K562 (cell line): Measurements from ENCODE around the gene WASF2. TPM values are rescaled to one million over a fixed set of nuclear protein-coding genes. Genes with fewer than 3 reads are reported as not detected.
A peak's percentile ranks its signal among the peaks of the same experiment; 100 is the strongest.

Experiments used
- ARHGAP35 ChIP-seq: fragments of 450-650 bp; IDR thresholded peaks from 2 replicates; pipeline ENCODE4 v1.6.1; 2018; ENCODE audit not compliant: partially characterized antibody
- CCNT2 ChIP-seq: IDR thresholded peaks from 2 replicates; pipeline ENCODE4 v1.6.1; 2011; ENCODE audit warnings: borderline replicate concordance, low read depth, mild to moderate bottlenecking, moderate library complexity, mixed read lengths, low read length; ENCODE audit not compliant: insufficient read length; ENCODE audit errors: extremely low read depth
- JUND ChIP-seq, 2 experiments: IDR thresholded peaks; 2 replicates in 1 of 2; 3 replicates in 1 of 2; pipeline ENCODE4 v1.6.1; 2011; ENCODE audit warnings: borderline replicate concordance in 2 of 2, low read depth in 2 of 2, low read length in 2 of 2, improper control_type of control experiment in 1 of 2, missing biosample characterization in 1 of 2, missing genetic modification characterization in 1 of 2, missing genetic modification reagents in 1 of 2
- ZBTB40 ChIP-seq, 2 experiments: fragments of 450-650 bp in 1 of 2; sonication (generic) in 1 of 2; formaldehyde crosslinking in 1 of 2; IDR thresholded peaks; 2 replicates each; pipeline versions ENCODE4 v1.7.1 to v1.9.0; 2016 to 2022; ENCODE audit warnings: inconsistent platforms in 1 of 2, mild to moderate bottlenecking in 1 of 2, missing genetic modification reagents in 1 of 2
- polyA plus RNA-seq, 8 experiments: library from polyadenylated mRNA; depleted of rRNA in 4 of 8; stranded (reverse) in 5 of 8; unstranded in 3 of 8; fragments of >200 nt; fragmentation: Nextera tagmentation in 2 of 8; fragmentation: Illumina TruSeq in 1 of 8; extraction: Ambion mirVana in 2 of 8; extraction: Trizol in 1 of 8; gene quantifications; 2 replicates each; pipeline versions ENCODE4 v1.2.1 to v1.2.3, GENCODE V29; 2011 to 2014; ENCODE audit warnings: inconsistent platforms in 1 of 8, missing spikeins in 1 of 8
- total RNA-seq, 7 experiments: library from RNA; depleted of rRNA in 6 of 7; stranded (reverse); fragments of >200 nt in 6 of 7; fragmentation: Illumina TruSeq in 2 of 7; extraction: Trizol in 2 of 7; gene quantifications; 2 replicates each; pipeline versions ENCODE4 v1.2.1 to v1.2.3, GENCODE V29; 2011 to 2021; ENCODE audit warnings: low replicate concordance in 1 of 7

Gene WASF2
- total and polyA plus RNA-seq, 9 of the 15 experiments (the other 6 are each of a cell fraction or from before 2014, with no cell fraction given), result 8.2 to 163 (median 31.2) TPM

GRCh38 chr1:27527890-27528817 is 38.2 kb upstream of the WASF2 start (continued):
- TF ChIP-seq ZBTB40 (IDR thresholded peaks at IDR 0.05) (no peak), ZBTB40 (CRISPR knock-in tag; IDR thresholded peaks at IDR 0.05) (0 out of 2 replicates have a peak, but pooled peaks have one; percentile 10), ARHGAP35 (no peak), CCNT2 (peak; percentile 44), JUND (IDR thresholded peaks at IDR 0.05; ENCODE audit: borderline replicate concordance, low read depth, low read length) (no peak), JUND (tag; IDR thresholded peaks at IDR 0.05; ENCODE audit: borderline replicate concordance, low read depth, low read length) (no peak)
